Upper lobe of right lung (tissue), 1 donor: Measurements from ENCODE around the gene TSPYL1. TPM values are rescaled to one million over a fixed set of nuclear protein-coding genes. Genes with fewer than 3 reads are reported as not detected.

ENCODE experiments used
- ATAC-seq: fragments of 200-7000 bp; cut with Tn5 transposase; one replicate; pipeline ENCODE4 v1.9.1; 2020; ENCODE audit warnings: mild to moderate bottlenecking, moderate library complexity
- DNase-seq: peaks from one replicate; pipeline ENCODE4 v3.0.0-alpha.2; 2020
- H3K27ac ChIP-seq: fragments of 200-600 bp; one replicate; pipeline ENCODE4 v1.8.0; 2022
- H3K27me3 ChIP-seq: fragments of 200-600 bp; one replicate; pipeline ENCODE4 v1.8.0; 2022; ENCODE audit warnings: mild to moderate bottlenecking
- H3K36me3 ChIP-seq: fragments of 200-600 bp; one replicate; pipeline ENCODE4 v1.8.0; 2022
- H3K4me1 ChIP-seq: fragments of 200-600 bp; one replicate; pipeline ENCODE4 v1.8.0; 2022
- H3K4me3 ChIP-seq: fragments of 200-600 bp; one replicate; pipeline ENCODE4 v1.8.0; 2022; ENCODE audit warnings: mild to moderate bottlenecking
- H3K9me3 ChIP-seq: fragments of 200-600 bp; one replicate; pipeline ENCODE4 v1.8.0; 2022
- CTCF ChIP-seq: fragments of 200-600 bp; IDR thresholded peaks from one replicate; pipeline ENCODE4 v1.8.0; 2022; ENCODE audit warnings: antibody characterized with exemption
- intact Hi-C: fragments of 100-400 bp; cut with DNase I; formaldehyde crosslinking; loops from one replicate; pipeline ENCODE4 v1.11.0; 2022
- total RNA-seq: library from RNA; stranded (reverse); fragmentation: NEBNext Ultra II Directional; extraction: Animal tissue kit (Norgen Biotek cat#: 25700); gene quantifications from one replicate; pipeline ENCODE4 v1.2.1, GENCODE V29; 2021
- donor health status: DM: no; HTN: yes; CAD: no; lungs with severe emphysema.

The TSPYL1 gene
- total RNA-seq, 1 donor from 2014 or later, result 86.2 TPM

- H3K36me3 ChIP-seq, result peaks cover 29% of the 10 kb centered on the region
- H3K4me1 ChIP-seq, result no peaks in the 10 kb centered on the region
- H3K4me3 ChIP-seq, result no peak overlapping the region
- H3K27me3 ChIP-seq, result no peaks in the 10 kb centered on the region
- H3K27ac ChIP-seq, result no peak overlapping the region
- no peak for TF ChIP-seq CTCF
- intact Hi-C loops, result no loop called here
- ATAC-seq (no peak), DNase-seq (no peak)
- H3K9me3 ChIP-seq, result no peaks in the 10 kb centered on the region
Measured at GRCh38 chr6:116238083-116238482, 41.6 kb downstream of the TSPYL1 start.

- no peak for ATAC-seq
- no peak overlapping the region for H3K4me3 ChIP-seq
- H3K4me1 ChIP-seq, result no peaks in the 10 kb centered on the region
- no peak overlapping the region for H3K27ac ChIP-seq
- no peak for DNase-seq
- H3K27me3 ChIP-seq, result no peaks in the 10 kb centered on the region
- intact Hi-C loops, result no loop called here
- H3K9me3 ChIP-seq, result no peaks in the 10 kb centered on the region
- TF ChIP-seq CTCF, result no peak
- H3K36me3 ChIP-seq, result peaks cover 28% of the 10 kb centered on the region
Measured at GRCh38 chr6:116234689-116235088, 45.0 kb downstream of the TSPYL1 start.

- H3K27me3 ChIP-seq, result no peaks in the 10 kb centered on the region
- no peaks in the 10 kb centered on the region for H3K4me1 ChIP-seq
- intact Hi-C loops, result no loop called here
- H3K4me3 ChIP-seq, result no peak overlapping the region
- H3K36me3 ChIP-seq, result peaks cover under 1% of the 10 kb centered on the region
- no peak for TF ChIP-seq CTCF
- H3K27ac ChIP-seq, result no peak overlapping the region
- DNase-seq, result no peak
- no peaks in the 10 kb centered on the region for H3K9me3 ChIP-seq
- ATAC-seq, result peak; percentile 31
Measured at GRCh38 chr6:116229287-116229913, 50.3 kb downstream of the TSPYL1 start.

Other genes starting within 250 kb of the TSPYL1 start
- gene FRK, start 219.0 kb downstream of the TSPYL1 start, total RNA-seq, result 7.2 TPM
- gene NT5DC1, start 179.1 kb downstream of the TSPYL1 start, total RNA-seq, result 49.7 TPM
- 2.8 TPM for gene COL10A1, start 153.8 kb downstream of the TSPYL1 start, total RNA-seq
- gene TSPYL4, start 25.9 kb downstream of the TSPYL1 start, total RNA-seq, result 13.6 TPM
- gene DSE, start 91.0 kb upstream of the TSPYL1 start, total RNA-seq, result 47.6 TPM
- gene CALHM6, start 181.4 kb upstream of the TSPYL1 start, total RNA-seq, result 3.6 TPM
- 1.9 TPM for gene CALHM5, start 231.7 kb upstream of the TSPYL1 start, total RNA-seq